Astrocyte of the hippocampus (primary cell): ENCODE results near the gene LUZP2.

Source experiments
- DNase-seq: peaks from one replicate; pipeline ENCODE4 v3.0.0; 2011; ENCODE audit warnings: low read depth, low spot score

LUZP2 gene

GRCh38 chr11:24567380-24567779, 70.5 kb downstream of the LUZP2 start:
- no peak for DNase-seq

GRCh38 chr11:24572376-24572775, 75.5 kb downstream of the LUZP2 start:
- DNase-seq, result no peak

GRCh38 chr11:24574461-24574860, 77.6 kb downstream of the LUZP2 start:
- no peak for DNase-seq

GRCh38 chr11:24575392-24575791, 78.5 kb downstream of the LUZP2 start:
- peak; percentile 1 for DNase-seq

- DNase-seq, result peak; percentile 11
These were observed 88.3 kb downstream of the LUZP2 start for GRCh38 chr11:24585192-24585591.

GRCh38 chr11:24587635-24588034, 90.8 kb downstream of the LUZP2 start:
- DNase-seq, result no peak

GRCh38 chr11:24588081-24588480, 91.2 kb downstream of the LUZP2 start:
- peak; percentile 28 for DNase-seq

- DNase-seq, result no peak
These were observed 92.2 kb downstream of the LUZP2 start for GRCh38 chr11:24589064-24589463.

- DNase-seq, result no peak
These were observed 94.4 kb downstream of the LUZP2 start for GRCh38 chr11:24591283-24591682.

- no peak for DNase-seq
These were observed 95.5 kb downstream of the LUZP2 start for GRCh38 chr11:24592360-24592759.

GRCh38 chr11:24593332-24593731, 96.5 kb downstream of the LUZP2 start:
- DNase-seq, result no peak

GRCh38 chr11:24594401-24594800, 97.5 kb downstream of the LUZP2 start:
- no peak for DNase-seq

- no peak for DNase-seq
These were observed 101.8 kb downstream of the LUZP2 start for GRCh38 chr11:24598641-24599040.

GRCh38 chr11:24609192-24610119, 112.6 kb downstream of the LUZP2 start:
- no peak for DNase-seq

GRCh38 chr11:24615451-24616160, 118.8 kb downstream of the LUZP2 start:
- DNase-seq, result no peak

GRCh38 chr11:24617856-24618255, 121.0 kb downstream of the LUZP2 start:
- DNase-seq, result no peak

GRCh38 chr11:24619900-24620299, 123.0 kb downstream of the LUZP2 start:
- no peak for DNase-seq

GRCh38 chr11:24622262-24622661, 125.4 kb downstream of the LUZP2 start:
- no peak for DNase-seq

- no peak for DNase-seq
These were observed 126.3 kb downstream of the LUZP2 start for GRCh38 chr11:24623121-24623520.

- no peak for DNase-seq
These were observed 127.6 kb downstream of the LUZP2 start for GRCh38 chr11:24624432-24624831.

- no peak for DNase-seq
These were observed 129.1 kb downstream of the LUZP2 start for GRCh38 chr11:24625975-24626374.

GRCh38 chr11:24628224-24628776, 131.4 kb downstream of the LUZP2 start:
- no peak for DNase-seq
